Keratinocyte (primary cell): Measurements from ENCODE around the gene ARMC2. TPM values are rescaled to one million over a fixed set of nuclear protein-coding genes. Genes with fewer than 3 reads are reported as not detected.

Experiments used
- DNase-seq: peaks from one replicate; pipeline ENCODE4 v3.0.0-alpha.2; 2011; ENCODE audit warnings: low read depth, missing footprints, low spot score
- FAIRE-seq: peaks from 2 replicates; lab custom pipeline; 2011; peaks lifted over from hg19 to GRCh38; lab: Jason Lieb, UNC
- H2AFZ ChIP-seq: 2 replicates; pipeline ENCODE4 v1.6.0; 2012; ENCODE audit warnings: low read length, control low read depth, inconsistent platforms; ENCODE audit not compliant: control insufficient read depth
- H3K27ac ChIP-seq: 2 replicates; pipeline ENCODE4 v1.5.1; 2011; ENCODE audit warnings: low read length; ENCODE audit not compliant: control insufficient read depth, insufficient read depth
- H3K27me3 ChIP-seq: 3 replicates; pipeline ENCODE4 v1.6.0; 2011; ENCODE audit warnings: low read length; ENCODE audit not compliant: control insufficient read depth, insufficient read depth; ENCODE audit errors: extremely low read depth
- H3K36me3 ChIP-seq, 2 experiments: 2 replicates in 1 of 2; 3 replicates in 1 of 2; pipeline ENCODE4 v1.5.1; 2011; ENCODE audit warnings: low read length in 2 of 2, mild to moderate bottlenecking in 1 of 2; ENCODE audit not compliant: control insufficient read depth in 2 of 2, insufficient read depth in 2 of 2; ENCODE audit errors: extremely low read depth in 1 of 2
- H3K4me1 ChIP-seq: 3 replicates; pipeline ENCODE4 v1.5.1; 2011; ENCODE audit warnings: low read length; ENCODE audit not compliant: control insufficient read depth, insufficient read depth; ENCODE audit errors: extremely low read depth
- H3K4me2 ChIP-seq: 3 replicates; pipeline ENCODE4 v1.6.0; 2011; ENCODE audit warnings: low read depth, low read length; ENCODE audit not compliant: control insufficient read depth, insufficient read depth; ENCODE audit errors: extremely low read depth
- H3K4me3 ChIP-seq, 3 experiments: fragments of 200-600 bp in 1 of 3; sonication (generic) in 1 of 3; 2 replicates in 2 of 3; 3 replicates in 1 of 3; pipeline ENCODE4 v1.5.1; 2011 to 2016; ENCODE audit warnings: low read length in 3 of 3, mild to moderate bottlenecking in 3 of 3, control low read depth in 2 of 3, inconsistent platforms in 1 of 3, low read depth in 1 of 3, mixed read lengths in 1 of 3, mixed run types in 1 of 3, moderate library complexity in 1 of 3; ENCODE audit not compliant: control insufficient read depth in 2 of 3, insufficient read depth in 2 of 3; ENCODE audit errors: extremely low read depth in 1 of 3
- H3K79me2 ChIP-seq: 2 replicates; pipeline ENCODE4 v1.6.0; 2012; ENCODE audit warnings: low read length; ENCODE audit not compliant: control insufficient read depth, insufficient read depth
- H3K9ac ChIP-seq: 3 replicates; pipeline ENCODE4 v1.6.0; 2011; ENCODE audit warnings: low read length; ENCODE audit not compliant: control insufficient read depth, insufficient read depth; ENCODE audit errors: extremely low read depth
- H3K9me1 ChIP-seq: 3 replicates; pipeline ENCODE4 v1.6.0; 2011; ENCODE audit warnings: low read length; ENCODE audit not compliant: control insufficient read depth, insufficient read depth; ENCODE audit errors: extremely low read depth
- H3K9me3 ChIP-seq: 2 replicates; pipeline ENCODE4 v1.5.1; 2012; ENCODE audit warnings: low read depth, low read length; ENCODE audit not compliant: control insufficient read depth
- H4K20me1 ChIP-seq: 3 replicates; pipeline ENCODE4 v1.6.0; 2011; ENCODE audit warnings: low read length; ENCODE audit not compliant: control insufficient read depth, insufficient read depth; ENCODE audit errors: extremely low read depth
- CTCF ChIP-seq, 3 experiments: IDR thresholded peaks in 1 of 3; conservative IDR thresholded peaks in 1 of 3; optimal IDR thresholded peaks in 1 of 3; 2 replicates in 2 of 3; 3 replicates in 1 of 3; pipeline versions ENCODE3 to v1.5.1; 2011; ENCODE audit warnings: low read length in 3 of 3, mild to moderate bottlenecking in 3 of 3, moderate library complexity in 2 of 3, control low read depth in 1 of 3, inconsistent platforms in 1 of 3; ENCODE audit not compliant: insufficient read depth in 2 of 3; ENCODE audit errors: extremely low read depth in 1 of 3
- EZH2 ChIP-seq: IDR thresholded peaks from one replicate; pipeline ENCODE4 v1.6.1; 2012; ENCODE audit warnings: inconsistent platforms, mild to moderate bottlenecking, low read length, moderate library complexity
- dilution Hi-C: fragments of 300-500 bp; cut with MboI; formaldehyde crosslinking; loops from one replicate; pipeline ENCODE4 v1.7.0; 2020; ENCODE audit warnings: low sequenced_read_pairs; ENCODE audit not compliant: extremely low pct_ligation_motif_present
- polyA plus RNA-seq, 5 experiments: library from polyadenylated mRNA; depleted of rRNA in 3 of 5; stranded (reverse) in 3 of 5; stranded (forward) in 1 of 5; unstranded in 1 of 5; fragments of >200 nt; gene quantifications; 1 replicate in 1 of 5; 2 replicates in 3 of 5; 3 replicates in 1 of 5; pipeline versions ENCODE4 v1.2.1 to v1.2.3, GENCODE V29; 2011 to 2012; ENCODE audit warnings: missing spikeins in 2 of 5, low read depth in 1 of 5, low replicate concordance in 1 of 5

ARMC2 gene
- polyA plus RNA-seq, 1 donor (not counting 4 experiments of a cell fraction or from before 2014, with no cell fraction given) = 3.8 TPM

GRCh38 chr6:108989700-108990099, 141.5 kb downstream of the ARMC2 start:
- dilution Hi-C loops = no loop called here
- Histone ChIP-seq H3K9ac (no peak overlapping the region), H3K4me1 (no peaks in the 10 kb centered on the region), H3K4me3 (no peak overlapping the region), H4K20me1 (no peaks in the 10 kb centered on the region), H3K27me3 (no peaks in the 10 kb centered on the region), H3K27ac (no peak overlapping the region), H3K79me2 (no peaks in the 10 kb centered on the region), H3K9me1 (no peaks in the 10 kb centered on the region), H3K9me3 (no peaks in the 10 kb centered on the region), H3K36me3 (peaks cover 5 to 15% of the 10 kb centered on the region in 2 experiments), H3K4me2 (no peak overlapping the region), H2AFZ (no peak overlapping the region)
- TF ChIP-seq EZH2 (no peak), CTCF (optimal IDR thresholded peaks at IDR 0.05 in 1 of 3, IDR thresholded peaks at IDR 0.05 in 1 of 3, conservative IDR thresholded peaks at IDR 0.05 in 1 of 3; ENCODE audit: extremely low read depth in 1 of 3, insufficient read depth in 2 of 3, low read length in 3 of 3) (no peak)
- FAIRE-seq (no peak), DNase-seq (no peak)

- Histone ChIP-seq H3K9me1 (no peaks in the 10 kb centered on the region), H2AFZ (no peak overlapping the region), H3K4me2 (no peak overlapping the region), H3K27me3 (no peaks in the 10 kb centered on the region), H3K4me1 (no peaks in the 10 kb centered on the region), H3K9me3 (no peaks in the 10 kb centered on the region), H3K27ac (no peak overlapping the region), H3K4me3 (no peak overlapping the region), H3K36me3 (peaks cover 5 to 12% of the 10 kb centered on the region in 2 experiments), H3K79me2 (no peaks in the 10 kb centered on the region), H3K9ac (no peak overlapping the region), H4K20me1 (no peaks in the 10 kb centered on the region)
- dilution Hi-C loops = no loop called here
- DNase-seq (no peak), FAIRE-seq (no peak)
- TF ChIP-seq CTCF (optimal IDR thresholded peaks at IDR 0.05 in 1 of 3, IDR thresholded peaks at IDR 0.05 in 1 of 3, conservative IDR thresholded peaks at IDR 0.05 in 1 of 3; ENCODE audit: extremely low read depth in 1 of 3, insufficient read depth in 2 of 3, low read length in 3 of 3) = no peak
- TF ChIP-seq EZH2 = no peak
Observed at GRCh38 chr6:108993876-108994275, 145.7 kb downstream of the ARMC2 start.
